Caki2 (cell line): Measurements from ENCODE around the gene MNAT1. TPM values are rescaled to one million over a fixed set of nuclear protein-coding genes. Genes with fewer than 3 reads are reported as not detected.
"Not testable (repeated sequence)": the region's sequence is repeated elsewhere in the genome, so short reads cannot be mapped to it uniquely, and the experiment has no call there.

ENCODE experiments used
- DNase-seq: peaks from one replicate; pipeline ENCODE4 v3.0.0-alpha.2; 2015; ENCODE audit warnings: low read depth
- in situ Hi-C: cut with HindIII; loops from 2 replicates; pipeline ENCODE4 v1.10.0; 2016; ENCODE audit warnings: low sequenced_read_pairs, low pct_unique_long_range_greater_than_20kb, mixed read lengths
- total RNA-seq: library from RNA; depleted of rRNA; stranded (reverse); fragments of >200 nt; shearing (Covaris generic); gene quantifications from 2 replicates; pipeline ENCODE4 v1.2.3, GENCODE V29; 2014; ENCODE audit warnings: low replicate concordance

MNAT1 gene
- total RNA-seq, 1 experiment from 2014 or later = 49.3 TPM

DNA sequence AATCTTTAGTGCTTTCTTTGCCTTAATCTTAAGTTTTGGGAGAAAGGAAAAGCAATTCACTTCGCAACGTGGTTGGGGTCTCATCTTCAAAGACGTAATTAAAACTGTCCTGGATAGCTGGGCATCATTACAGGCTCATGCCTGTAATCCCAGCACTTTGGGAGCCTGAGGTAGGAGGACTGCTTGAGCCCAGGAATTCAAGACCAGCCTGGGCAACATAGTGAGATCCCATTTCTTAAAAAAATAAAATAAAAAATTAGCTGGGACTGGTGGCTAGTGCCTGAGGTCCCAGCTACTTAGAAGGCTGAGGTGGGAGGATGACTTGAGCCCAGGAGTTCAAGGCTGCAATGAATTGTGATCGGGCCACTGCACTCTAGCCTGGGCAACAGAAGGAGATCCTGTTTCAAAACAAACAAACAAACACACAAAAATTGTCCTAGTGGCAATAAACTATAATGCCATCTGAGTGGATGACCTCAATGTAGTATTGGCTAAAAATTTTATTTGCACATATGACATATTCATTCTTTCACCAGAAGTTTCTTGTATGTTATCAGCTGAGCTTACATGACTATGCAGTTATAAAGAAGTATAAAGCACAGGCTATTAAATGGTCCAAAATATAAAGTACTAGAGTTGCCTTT lies 1.6 kb upstream of the MNAT1 start:
- no peak for DNase-seq
- in situ Hi-C loops = no loop called here

DNA sequence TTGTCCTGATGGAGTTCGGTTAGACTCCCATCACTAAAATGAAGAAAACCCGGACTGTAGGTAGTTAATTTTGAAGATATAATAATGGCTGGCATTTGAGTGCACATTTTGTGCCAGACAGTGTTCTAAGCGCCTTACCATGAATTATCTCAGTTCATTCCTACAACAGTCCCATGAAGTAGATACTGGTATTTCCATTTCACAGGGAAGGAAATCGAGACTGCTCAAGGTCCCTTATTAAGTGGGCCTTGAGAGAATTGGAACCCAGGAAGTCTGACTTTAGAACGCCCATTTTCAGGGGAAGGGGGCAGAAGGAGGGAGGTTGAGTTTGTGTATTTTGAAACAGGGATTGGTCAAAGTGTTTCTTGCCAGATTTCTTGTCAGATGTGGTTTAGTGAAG lies 855 bp downstream of the MNAT1 start:
- peak; percentile 16 for DNase-seq

DNA sequence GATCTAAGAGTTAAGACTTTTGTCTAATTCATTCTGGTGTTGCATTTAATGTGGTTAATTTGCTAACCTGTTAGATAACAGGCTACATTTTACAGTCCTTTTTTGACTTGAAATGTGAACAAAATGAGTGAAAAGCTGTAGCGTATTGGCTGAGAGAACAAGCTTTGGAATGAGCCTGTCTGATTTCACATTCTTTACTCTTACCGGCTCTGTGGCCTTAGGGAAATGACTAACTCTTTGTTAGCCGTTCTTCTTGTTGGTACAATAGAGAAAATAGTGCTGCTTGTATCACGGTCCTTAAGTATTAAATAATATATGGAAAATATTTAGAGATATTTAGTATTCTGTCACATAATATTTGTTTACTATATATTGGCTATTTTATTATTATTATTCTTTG lies 1.9 kb downstream of the MNAT1 start:
- in situ Hi-C loops = no loop called here
- peak; percentile 10 for DNase-seq

More for the DNA sequence above, 855 bp downstream of the MNAT1 start:
- in situ Hi-C loops = no loop called here

DNA sequence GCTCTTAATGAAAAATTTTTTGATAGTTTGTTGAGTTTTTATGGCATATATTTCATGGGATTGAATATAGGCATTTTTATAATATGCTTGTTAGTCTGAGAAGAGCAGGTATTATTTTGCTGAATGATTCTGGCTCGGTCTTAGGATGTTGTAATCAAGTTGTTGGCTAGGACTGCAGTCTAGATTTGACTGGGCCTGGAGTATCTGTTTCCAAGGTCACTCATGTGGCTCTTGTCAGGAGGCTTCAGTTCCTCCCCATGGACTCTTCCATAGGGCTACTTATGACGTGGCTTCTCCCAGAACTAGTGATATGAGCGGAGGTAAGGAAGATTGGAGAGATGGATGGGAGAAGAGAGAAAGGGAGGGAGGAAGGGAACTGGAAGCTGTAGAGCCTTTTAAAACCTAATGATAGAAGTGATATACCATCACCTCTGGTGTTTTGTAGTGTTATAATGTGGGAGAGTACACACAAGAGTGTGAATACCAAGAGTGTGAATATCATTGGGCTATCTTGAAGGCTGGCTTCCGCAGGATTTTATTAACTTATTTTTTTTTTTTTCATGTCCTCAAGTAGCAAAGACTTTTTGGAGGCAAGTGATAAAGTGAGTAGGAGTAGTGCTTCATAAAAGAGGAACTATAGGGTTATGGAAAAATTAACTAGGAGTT lies 4.4 kb downstream of the MNAT1 start:
- no peak for DNase-seq
- in situ Hi-C loops = no loop called here

DNA sequence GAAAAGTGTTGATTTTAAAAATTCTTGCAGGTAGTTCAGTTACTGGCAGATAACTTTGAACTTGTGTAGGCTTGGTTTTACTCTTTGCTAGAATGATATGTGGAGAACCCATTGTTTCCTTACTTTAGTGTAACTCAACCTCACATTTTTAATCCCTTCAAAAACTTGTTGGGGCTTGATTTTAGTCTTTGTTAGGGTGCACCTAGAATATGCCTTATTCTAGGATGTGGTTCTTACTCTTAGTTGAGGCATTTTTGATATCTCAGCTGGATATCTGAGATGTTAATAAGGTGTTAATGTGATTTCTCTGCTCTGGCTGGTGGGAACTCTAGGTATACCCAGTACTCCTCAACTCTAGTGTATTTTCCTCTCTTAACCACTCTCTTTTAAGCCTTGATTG lies 10.0 kb downstream of the MNAT1 start:
- no peak for DNase-seq
- in situ Hi-C loops = no loop called here

DNA sequence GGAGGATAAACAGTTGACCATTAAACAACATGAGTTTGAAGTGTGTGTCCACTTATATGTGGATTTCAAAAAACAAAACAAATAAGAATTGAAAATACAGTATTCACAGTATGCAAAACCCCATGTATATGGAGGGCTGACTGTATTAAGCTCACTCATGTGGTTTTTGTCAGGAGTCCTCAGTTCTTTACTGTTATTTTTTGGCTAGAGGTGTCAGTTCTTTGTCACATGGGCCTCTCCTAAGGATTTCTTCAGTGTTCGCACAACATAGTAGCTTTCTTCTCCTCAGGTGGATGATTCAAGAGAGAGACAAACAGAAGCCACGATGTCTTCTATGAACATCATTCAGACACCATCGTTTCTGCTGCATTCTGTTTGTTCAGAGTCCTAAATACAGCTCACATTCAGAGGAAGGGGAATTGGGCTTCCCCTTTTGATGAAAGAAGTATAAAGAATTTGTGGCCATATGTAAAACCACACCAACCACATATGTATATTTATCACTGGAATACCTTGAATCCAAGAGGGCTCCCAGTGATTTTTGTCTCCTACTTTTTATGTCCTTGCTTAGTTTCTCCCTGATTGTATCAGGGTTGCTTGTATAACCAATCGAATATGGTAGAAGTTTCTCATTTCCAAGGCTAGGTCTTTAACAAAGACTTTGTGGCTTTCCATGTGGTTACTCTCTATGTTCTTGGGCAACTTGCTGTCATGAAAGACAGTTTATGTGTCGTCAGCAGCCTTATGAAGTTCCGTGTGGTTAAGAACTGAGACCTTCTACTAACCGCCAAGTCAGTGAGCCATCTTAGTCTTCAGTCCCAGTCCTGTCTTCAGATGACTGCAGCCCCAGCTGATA lies 18.9 kb downstream of the MNAT1 start:
- no peak for DNase-seq
- in situ Hi-C loops = no loop called here

DNA sequence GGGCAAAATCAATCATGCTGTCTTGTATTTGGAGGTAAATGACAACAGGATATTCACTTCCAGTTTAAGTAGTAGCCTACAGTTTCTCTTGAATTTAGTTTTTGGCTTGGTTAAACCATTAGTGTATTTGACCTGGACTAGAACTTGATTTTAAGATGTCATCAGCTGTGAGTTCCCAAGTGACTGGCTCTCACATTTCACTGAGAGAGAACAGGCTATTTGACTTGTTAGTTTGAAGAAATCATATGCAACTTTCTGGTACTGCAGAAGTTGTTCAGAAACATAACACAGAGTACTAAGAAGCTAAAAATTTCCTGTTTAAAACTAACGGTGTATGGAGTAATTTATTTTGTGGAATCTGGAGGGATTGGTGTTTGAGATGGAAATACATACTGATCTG lies 22.3 kb downstream of the MNAT1 start:
- in situ Hi-C loops = no loop called here
- no peak for DNase-seq

DNA sequence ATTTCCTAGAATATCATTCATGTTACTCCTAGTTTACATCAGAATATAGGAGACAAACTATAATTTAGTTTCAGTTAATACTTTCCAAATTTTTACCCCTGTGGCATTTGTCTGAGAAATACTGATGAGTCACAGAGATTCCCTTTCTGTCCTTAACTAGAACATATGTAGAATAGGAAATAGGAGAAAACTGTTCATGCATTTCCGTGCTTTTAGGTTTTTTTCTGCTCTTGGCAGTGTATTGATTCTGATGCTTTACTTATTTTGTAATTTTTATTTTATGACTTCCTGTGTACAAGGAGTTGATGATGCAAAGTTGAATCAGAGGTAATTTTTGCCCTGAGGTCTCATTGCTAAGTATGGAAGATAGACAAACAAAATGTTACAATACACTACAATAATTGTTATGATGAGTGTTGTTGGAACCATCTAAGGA lies 23.0 kb downstream of the MNAT1 start:
- DNase-seq = no peak
- in situ Hi-C loops = no loop called here

DNA sequence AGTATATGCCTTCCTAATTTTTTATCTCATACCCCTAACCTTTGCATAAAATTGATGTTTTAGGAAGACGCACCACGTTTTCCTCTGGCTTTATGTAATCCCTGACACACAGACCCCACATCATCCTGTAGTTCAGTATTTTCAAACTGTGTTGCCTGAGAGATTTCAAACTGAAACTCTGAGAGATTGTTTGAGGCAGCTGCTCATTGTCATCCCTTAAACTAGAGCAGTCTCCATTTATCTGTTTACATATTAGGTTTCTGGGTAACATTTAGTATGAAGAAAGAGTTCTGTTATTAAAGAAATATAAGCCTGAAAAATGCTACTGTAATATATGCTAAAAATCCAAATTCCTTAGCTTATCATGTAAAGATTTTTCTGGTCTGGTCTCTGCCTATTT lies 24.3 kb downstream of the MNAT1 start:
- in situ Hi-C loops = no loop called here
- DNase-seq = no peak

DNA sequence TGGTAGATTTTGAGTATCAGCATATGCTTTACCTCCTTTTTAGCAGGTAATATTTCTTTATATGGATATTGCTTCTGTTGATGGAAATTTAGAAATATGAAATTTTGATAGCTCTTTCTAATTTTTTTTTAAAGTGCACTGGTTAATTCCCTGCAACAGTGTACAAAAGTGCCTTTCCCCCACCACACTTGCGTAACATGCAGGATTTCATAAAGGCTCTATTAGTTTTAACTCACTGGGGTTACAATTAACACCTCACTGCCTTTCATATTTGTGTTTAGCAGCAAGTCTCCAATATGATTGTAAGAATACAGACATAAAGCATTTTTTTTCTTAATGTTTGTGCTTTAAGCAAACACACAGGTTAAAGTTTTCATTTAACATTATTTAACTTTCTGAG lies 25.6 kb downstream of the MNAT1 start:
- no peak for DNase-seq
- in situ Hi-C loops = no loop called here

DNA sequence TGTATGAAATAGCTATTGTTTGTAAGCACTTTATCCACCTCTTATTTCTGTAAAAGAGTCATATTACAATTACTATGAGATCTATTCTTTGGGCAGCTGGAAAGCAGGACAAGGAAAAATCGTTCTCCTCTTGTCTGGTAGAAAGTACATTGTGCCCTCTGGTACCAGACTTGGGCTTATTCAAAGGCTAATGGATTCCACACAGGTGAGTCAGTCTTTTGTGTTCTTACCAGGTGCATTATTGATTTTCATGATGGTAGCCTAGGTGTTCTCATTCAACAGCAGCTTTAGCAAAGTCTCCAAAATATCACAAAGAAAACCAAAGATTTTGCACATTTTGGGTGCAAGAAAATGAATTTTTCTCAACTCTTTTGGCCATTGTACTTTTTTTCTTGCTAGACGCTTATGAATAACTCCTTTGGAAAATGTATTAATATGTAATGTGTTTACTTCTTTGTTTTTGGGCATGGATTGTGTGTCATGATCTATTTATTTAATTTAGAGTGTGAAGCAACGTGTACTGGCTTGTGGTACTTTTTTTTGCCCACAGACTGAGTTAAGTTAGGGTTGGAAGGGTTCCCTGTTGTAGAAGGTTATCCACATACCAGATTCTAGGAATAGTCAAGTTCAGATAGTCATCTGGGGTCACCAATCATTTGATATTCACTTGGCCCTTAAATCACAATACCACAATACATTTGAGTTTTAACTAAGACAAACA lies 26.2 kb downstream of the MNAT1 start:
- no peak for DNase-seq
- in situ Hi-C loops = no loop called here

DNA sequence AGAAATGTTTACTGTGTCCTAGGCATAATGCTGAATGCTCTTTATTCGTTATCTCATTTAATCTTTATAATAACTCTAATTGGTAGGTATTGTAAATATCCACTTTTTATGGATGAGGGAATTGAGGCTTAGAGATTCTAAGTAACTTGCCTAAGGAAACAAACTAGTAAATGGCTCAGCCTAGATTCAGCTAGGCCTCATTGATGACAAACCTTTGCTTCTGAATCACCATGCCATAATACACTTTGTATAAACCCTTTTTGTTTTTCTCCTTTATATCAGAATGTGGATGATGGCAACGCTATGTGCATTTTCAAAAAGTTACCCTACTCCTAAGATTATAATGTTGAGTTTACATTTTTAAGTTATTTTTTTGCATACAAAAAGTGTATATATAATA lies 34.0 kb downstream of the MNAT1 start:
- in situ Hi-C loops = no loop called here
- DNase-seq = no peak

DNA sequence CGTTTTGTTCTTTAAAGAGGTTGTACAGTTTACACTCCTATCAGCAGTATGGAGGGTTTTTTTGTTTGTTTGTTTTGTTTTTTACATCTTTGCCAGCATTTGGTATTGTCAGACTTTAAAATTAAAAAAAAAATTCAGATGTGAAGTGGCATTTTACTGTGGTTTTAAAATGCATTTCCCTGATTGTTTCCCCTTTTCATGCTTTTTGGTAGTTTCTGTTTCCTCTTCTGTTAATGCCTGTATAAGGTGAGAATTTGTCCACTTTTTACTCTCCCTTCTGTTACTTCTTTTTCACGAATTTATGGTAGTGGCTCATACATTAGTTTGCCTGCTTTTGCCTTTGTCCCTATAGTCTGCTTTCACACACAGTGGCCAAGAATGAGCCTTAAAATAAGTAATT lies 36.6 kb downstream of the MNAT1 start:
- no peak for DNase-seq
- in situ Hi-C loops = no loop called here

DNA sequence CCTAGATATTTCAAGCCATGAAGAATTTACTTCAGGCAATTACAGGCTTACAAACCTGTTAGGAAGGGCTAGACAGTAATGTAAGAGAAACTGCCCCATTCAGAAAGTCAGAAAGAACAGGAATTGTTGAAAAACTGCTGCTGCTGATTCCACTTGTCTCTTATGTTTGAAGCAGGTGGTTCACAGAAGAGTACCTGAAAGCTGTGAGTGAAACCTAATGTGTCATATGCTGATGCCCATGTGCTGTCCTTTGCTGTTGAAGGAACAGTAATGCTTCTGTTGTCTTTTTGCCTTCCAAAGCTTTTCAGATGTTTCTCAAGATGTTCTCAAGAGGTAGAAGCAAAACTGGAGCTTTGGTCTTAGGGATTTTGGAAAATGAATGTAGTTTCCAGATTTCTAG lies 39.0 kb downstream of the MNAT1 start:
- no peak for DNase-seq
- in situ Hi-C loops = no loop called here

DNA sequence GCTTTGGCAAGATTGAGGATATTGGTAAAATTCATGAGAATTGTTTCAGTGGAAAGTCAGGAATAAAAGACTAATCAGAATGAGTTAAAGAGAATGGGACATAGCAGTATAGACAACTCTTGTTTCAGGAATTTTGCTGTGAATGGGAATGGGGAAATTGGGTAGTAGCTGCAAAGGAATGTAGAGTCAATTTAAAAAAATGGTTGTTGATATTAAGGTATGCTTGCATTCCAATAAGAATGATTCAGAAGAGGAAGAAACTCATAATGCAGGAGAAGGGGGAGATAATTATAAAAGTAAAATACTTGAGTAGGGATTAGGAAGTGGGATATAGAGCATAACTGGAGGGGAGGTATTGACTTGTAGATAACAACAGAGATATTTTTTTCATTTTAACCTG lies 40.7 kb downstream of the MNAT1 start:
- DNase-seq = peak; percentile 4
- in situ Hi-C loops = no loop called here

DNA sequence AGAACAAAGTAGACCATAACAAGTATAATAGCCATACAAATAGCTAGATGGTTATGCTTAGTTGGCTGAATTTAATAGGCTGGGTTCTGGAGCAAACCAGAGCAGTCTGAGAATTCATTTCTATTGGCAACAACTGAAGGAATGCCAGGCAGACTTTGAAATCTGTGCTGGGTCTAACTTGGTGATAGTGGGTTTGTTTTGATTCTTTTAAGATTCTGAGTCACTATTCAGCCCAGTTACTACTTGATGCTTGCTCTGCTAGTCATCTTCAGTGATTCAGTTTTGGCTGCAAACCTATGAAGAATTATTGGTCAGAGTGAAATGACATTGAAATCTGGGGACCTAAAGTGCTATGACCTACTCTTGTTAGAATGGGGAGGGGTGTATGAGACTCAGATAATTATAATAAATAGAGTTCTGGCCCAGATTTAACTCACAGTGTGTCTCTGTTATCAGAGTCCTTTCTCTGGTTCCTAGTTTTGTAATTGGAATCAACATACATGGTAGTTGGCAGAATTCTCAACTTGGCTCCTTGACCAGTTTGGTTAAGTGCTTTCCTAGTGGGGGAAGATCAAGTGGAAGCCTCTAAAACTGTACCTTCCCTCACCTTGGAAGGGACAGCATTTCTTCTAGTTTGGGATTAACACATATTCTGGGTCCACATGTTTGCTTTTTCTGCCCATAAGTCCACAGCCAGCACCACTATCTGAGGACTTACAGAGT lies 43.5 kb downstream of the MNAT1 start:
- DNase-seq = no peak
- in situ Hi-C loops = no loop called here

DNA sequence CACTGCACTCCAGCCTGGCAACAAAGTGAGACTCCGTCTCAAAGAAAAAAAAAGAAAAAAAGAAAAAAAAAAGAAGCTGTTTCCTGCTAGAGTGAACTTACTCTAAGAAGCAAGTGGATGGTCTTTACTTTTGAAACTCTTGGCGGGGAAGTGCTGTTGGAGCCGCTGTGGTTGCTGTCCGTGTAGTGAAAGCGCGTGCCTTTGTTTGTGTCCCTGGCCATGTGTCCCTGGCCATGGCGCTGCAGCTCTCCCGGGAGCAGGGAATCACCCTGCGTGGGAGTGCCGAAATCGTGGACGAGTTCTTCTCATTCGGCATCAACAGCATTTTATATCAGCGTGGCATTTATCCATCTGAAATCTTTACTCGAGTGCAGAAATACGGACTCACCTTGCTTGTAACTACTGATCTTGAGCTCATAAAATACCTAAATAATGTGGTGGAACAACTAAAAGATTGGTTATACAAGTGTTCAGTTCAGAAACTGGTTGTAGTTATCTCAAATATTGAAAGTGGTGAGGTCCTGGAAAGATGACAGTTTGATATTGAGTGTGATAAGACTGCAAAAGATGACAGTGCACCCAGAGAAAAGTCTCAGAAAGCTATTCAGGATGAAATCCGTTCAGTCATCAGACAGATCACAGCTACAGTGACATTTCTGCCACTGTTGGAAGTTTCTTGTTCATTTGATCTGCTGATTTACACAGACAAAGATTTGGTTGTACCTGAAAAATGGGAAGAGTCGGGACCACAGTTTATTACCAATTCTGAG lies 45.4 kb downstream of the MNAT1 start:
- in situ Hi-C loops = not testable (repeated sequence)

More for the DNA sequence above, 45.4 kb downstream of the MNAT1 start:
- DNase-seq = not testable (repeated sequence)
